ENCODE data around the gene USP24. TPM values are rescaled to one million over a fixed set of nuclear protein-coding genes. Genes with fewer than 3 reads are reported as not detected.

The USP24 gene
- total and polyA plus RNA-seq, 10 of the 15 experiments (the other 5 are each of a cell fraction or from before 2014, with no cell fraction given) = 4.6 to 36.5 (median 25.3) TPM

DNA sequence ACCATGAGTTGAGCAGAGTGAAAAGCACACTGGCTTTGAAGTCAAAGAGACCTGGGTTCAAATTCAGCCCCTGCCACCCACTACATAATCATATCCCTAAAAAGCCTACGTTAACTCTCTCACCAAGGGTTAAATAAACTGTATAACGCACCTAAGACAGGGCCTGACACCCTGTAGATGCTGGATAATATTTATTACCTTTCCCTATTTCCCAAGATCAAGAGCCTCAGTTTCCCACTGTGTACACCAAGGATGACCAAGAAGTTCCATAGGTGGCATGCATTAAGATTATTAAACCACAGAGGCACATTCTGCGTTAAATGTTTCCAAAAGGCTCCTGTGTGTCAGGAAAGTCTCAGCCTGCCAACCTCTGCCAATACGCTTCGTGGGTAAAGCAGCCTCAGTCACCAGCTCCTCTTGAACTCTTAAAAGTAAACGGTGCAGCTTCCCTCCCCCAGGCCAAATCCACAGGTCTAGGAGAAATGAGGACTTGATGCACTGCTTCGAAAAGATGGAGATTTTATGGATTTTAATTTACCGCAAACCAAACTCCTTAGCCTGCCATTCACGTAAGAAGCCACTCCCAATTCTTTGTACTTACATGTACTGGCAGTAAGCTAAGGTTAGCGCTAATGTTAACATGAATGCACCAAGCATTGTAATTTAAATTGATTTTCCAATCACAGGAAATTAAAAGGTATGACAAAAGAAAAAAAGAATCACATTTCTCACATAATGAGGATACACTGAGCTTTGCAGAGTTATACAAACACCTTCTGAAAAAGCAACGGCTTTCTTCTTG, 2.6 kb downstream of the USP24 start:
- DNase-seq (ENCODE audit: low read depth, low spot score) = no peak
- ATAC-seq = peak; percentile 5; the same call in 1 of the 3 replicates
- Histone ChIP-seq H3K27me3 (replicated peaks in 1 of 2; ENCODE audit: control insufficient read depth in 2 of 2, insufficient read depth in 2 of 2, low read length in 1 of 2) (no peaks in the 10 kb centered on the region), H3K9ac (ENCODE audit: control insufficient read depth, insufficient read depth, low read length) (peak overlapping the region; percentile 65), H3K36me3 (ENCODE audit: control insufficient read depth in 2 of 2, insufficient read depth in 2 of 2, low read length in 1 of 2) (no peaks in the 10 kb centered on the region), H3K4me1 (ENCODE audit: control insufficient read depth, insufficient read depth, low read length) (peaks cover 21% of the 10 kb centered on the region), H4K20me1 (ENCODE audit: control insufficient read depth, insufficient read depth) (no peaks in the 10 kb centered on the region), H3K79me2 (ENCODE audit: control insufficient read depth, insufficient read depth, low read length) (peaks cover 79% of the 10 kb centered on the region), H2AFZ (ENCODE audit: control insufficient read depth, low read depth, low read length) (peak overlapping the region; percentile 11; the same call in 1 of the 2 replicates), H3K4me2 (ENCODE audit: control insufficient read depth, insufficient read depth) (peak overlapping the region; percentile 97), H3K9me3 (replicated peaks; ENCODE audit: control insufficient read depth, insufficient read depth, low read length) (no peaks in the 10 kb centered on the region), H3K4me3 (peak overlapping the region; percentile 89), H3K27ac (ENCODE audit: control insufficient read depth, insufficient read depth) (peak overlapping the region; percentile 87)
- intact Hi-C loops (cut with micrococcal nuclease; ENCODE audit: unreplicated experiment) = loop anchor here (5.0 to 10.0 kb wide), 2 partner anchors 45 to 1352 kb away; no protein-coding TSS in a partner anchor
- no TSS peak for BruUV-seq (replicated peaks)
- SMC1A ChIA-PET (ENCODE audit: uncharacterized antibody, unreplicated experiment) = interaction anchor here (0.8 to 3.4 kb wide), 21 partner anchors 9 to 1364 kb away, joined by 3 to 17 read pairs (median 5); no protein-coding TSS in a partner anchor
- RAD21 ChIA-PET (ENCODE audit: unreplicated experiment) = interaction anchor here (0.6 to 2.7 kb wide), 11 partner anchors 9 to 1364 kb away, joined by 3 to 8 read pairs (median 3); no protein-coding TSS in a partner anchor
- POLR2A ChIA-PET = interaction anchor here (0.6 to 4.0 kb wide), 6 partner anchors 7 to 1358 kb away, joined by 3 to 16 read pairs (median 4); no protein-coding TSS in a partner anchor
- CTCF ChIA-PET = interaction anchor here (0.7 to 2.7 kb wide), 9 partner anchors 8 to 1372 kb away, joined by 3 to 16 read pairs (median 4); no protein-coding TSS in a partner anchor
- FAIRE-seq = no peak
- WGBS (ENCODE audit: insufficient coverage, insufficient replicate concordance, low lambda C conversion rate, missing lambda C conversion rate) = 11% methylated on average over 11 of the region's 11 CpGs
- no peak for TF ChIP-seq IKZF1 (conservative IDR thresholded peaks at IDR 0.05)
- no peak for TF ChIP-seq HDGF (IDR thresholded peaks at IDR 0.05)
- TF ChIP-seq PAX5 (IDR thresholded peaks at IDR 0.05; ENCODE audit: borderline replicate concordance, low read depth, low read length) = no peak
- peak; percentile 84 for TF ChIP-seq PKNOX1 (IDR thresholded peaks at IDR 0.05)
- TF ChIP-seq USF1 (IDR thresholded peaks at IDR 0.05; ENCODE audit: borderline replicate concordance, extremely low read length, insufficient read depth, low read depth, low read length) = no peak
- in situ Hi-C loops (cut with MboI) = no loop called here

Measured in GM12878 (cell line).